Activated B cell treated with CpG ODN at 0.5 μM for 24 hours (primary cell): ENCODE measurements around the gene PRR35. TPM values are rescaled to one million over a fixed set of nuclear protein-coding genes. Genes with fewer than 3 reads are reported as not detected.

Source experiments
- ATAC-seq: fragments of 200-7000 bp; cut with Tn5 transposase; one replicate; pipeline ENCODE4 v1.10.0; 2021; ENCODE audit warnings: low read depth, mild to moderate bottlenecking, moderate library complexity
- CTCF ChIA-PET: fragments of 350-600 bp; sonication (Branson Sonifier 250); formaldehyde crosslinking; loops from one replicate; lab custom pipeline; 2021; ENCODE audit warnings: antibody characterized with exemption; lab: Charles Lee
- POLR2A ChIA-PET: fragments of 350-600 bp; sonication (Branson Sonifier 250); formaldehyde crosslinking; loops from one replicate; lab custom pipeline; 2021; ENCODE audit warnings: antibody characterized with exemption; lab: Charles Lee
- DNase-seq: peaks from one replicate; pipeline ENCODE4 v3.0.0; 2022
- H3K27ac Mint-ChIP-seq: one replicate; pipeline ENCODE4 v1.8.0; 2020; ENCODE audit warnings: mixed read lengths
- H3K27me3 Mint-ChIP-seq: one replicate; pipeline ENCODE4 v1.8.0; 2021; ENCODE audit warnings: mixed read lengths
- H3K36me3 Mint-ChIP-seq: one replicate; pipeline ENCODE4 v1.8.0; 2021; ENCODE audit warnings: low read depth, mixed read lengths
- H3K4me1 Mint-ChIP-seq: one replicate; pipeline ENCODE4 v1.8.0; 2021; ENCODE audit warnings: mixed read lengths
- H3K4me3 Mint-ChIP-seq: one replicate; pipeline ENCODE4 v1.8.0; 2020; ENCODE audit warnings: mild to moderate bottlenecking, mixed read lengths
- H3K9me3 Mint-ChIP-seq: one replicate; pipeline ENCODE4 v1.8.0; 2020; ENCODE audit warnings: mixed read lengths
- intact Hi-C: fragments of 100-400 bp; cut with micrococcal nuclease; formaldehyde crosslinking; loops from one replicate; pipeline ENCODE4 v1.15.1; 2024
- total RNA-seq: library from RNA; stranded (reverse); gene quantifications from 2 replicates; pipeline ENCODE4 v1.2.3, GENCODE V29; 2022
- TF ChIP-seq, protein P1 (sequence below): fragments of 200-600 bp; IDR thresholded peaks from one replicate; pipeline ENCODE4 v1.8.0; 2022; ENCODE audit warnings: antibody characterized with exemption, mild to moderate bottlenecking

Gene PRR35
- total RNA-seq, 1 donor from 2014 or later: not detected

DNA sequence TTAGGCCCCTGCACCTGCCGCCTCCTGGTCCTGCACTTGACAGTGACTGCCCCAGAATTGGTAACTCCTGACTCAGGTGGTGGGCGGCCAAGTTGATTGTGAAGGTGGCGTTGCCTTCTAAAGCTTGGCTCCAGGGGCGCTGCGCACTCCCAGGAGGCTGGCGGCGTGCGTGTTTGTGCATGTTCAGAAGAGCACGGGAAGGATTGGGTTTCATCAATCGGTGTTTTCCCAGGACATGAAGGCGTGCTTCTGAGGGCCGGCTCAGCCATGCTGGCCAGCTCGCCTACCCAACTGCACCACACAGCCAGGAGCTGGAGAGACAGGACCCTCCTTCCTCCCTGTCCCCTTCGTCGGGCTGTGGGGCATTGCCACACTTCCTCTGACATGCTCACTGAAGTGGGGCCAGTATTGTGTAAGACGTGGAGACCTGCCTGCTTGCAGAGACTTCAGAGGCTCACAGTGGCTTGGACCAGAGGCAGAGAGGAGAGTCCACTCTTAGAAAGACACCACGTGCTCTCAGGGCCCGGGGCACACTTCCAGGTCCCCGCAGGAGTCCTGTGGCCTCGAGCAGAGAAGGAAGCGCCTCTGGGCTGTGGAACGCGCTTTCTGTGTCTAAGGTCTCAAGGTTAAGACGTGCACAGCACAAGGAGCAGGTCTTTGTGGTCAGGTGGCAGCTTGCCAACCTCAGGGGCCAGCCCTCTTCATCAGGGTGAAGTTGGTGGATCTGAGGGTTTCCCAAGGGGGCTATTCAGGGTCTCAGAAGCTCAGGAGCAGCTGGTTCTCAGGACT is 32.5 kb downstream of the PRR35 start:
- Mint-ChIP-seq H3K27ac (no peak overlapping the region), H3K4me3 (no peak overlapping the region), H3K9me3 (no peaks in the 10 kb centered on the region), H3K4me1 (peaks cover 37% of the 10 kb centered on the region), H3K27me3 (no peaks in the 10 kb centered on the region), H3K36me3 (peaks cover 17% of the 10 kb centered on the region)
- ChIA-PET POLR2A (interaction anchor here (1.1 kb wide), 1 partner anchor 44 kb away, joined by 3 read pairs; the partner anchor contains the start of gene METTL26), CTCF (interaction anchor here (0.8 kb wide), 1 partner anchor 56 kb away, joined by 4 read pairs; the partner anchor contains the start of gene WDR90)
- intact Hi-C loops: no loop called here
- DNase-seq (no peak), ATAC-seq (no peak)
- TF ChIP-seq, protein P1, sequence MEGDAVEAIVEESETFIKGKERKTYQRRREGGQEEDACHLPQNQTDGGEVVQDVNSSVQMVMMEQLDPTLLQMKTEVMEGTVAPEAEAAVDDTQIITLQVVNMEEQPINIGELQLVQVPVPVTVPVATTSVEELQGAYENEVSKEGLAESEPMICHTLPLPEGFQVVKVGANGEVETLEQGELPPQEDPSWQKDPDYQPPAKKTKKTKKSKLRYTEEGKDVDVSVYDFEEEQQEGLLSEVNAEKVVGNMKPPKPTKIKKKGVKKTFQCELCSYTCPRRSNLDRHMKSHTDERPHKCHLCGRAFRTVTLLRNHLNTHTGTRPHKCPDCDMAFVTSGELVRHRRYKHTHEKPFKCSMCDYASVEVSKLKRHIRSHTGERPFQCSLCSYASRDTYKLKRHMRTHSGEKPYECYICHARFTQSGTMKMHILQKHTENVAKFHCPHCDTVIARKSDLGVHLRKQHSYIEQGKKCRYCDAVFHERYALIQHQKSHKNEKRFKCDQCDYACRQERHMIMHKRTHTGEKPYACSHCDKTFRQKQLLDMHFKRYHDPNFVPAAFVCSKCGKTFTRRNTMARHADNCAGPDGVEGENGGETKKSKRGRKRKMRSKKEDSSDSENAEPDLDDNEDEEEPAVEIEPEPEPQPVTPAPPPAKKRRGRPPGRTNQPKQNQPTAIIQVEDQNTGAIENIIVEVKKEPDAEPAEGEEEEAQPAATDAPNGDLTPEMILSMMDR: no peak

DNA sequence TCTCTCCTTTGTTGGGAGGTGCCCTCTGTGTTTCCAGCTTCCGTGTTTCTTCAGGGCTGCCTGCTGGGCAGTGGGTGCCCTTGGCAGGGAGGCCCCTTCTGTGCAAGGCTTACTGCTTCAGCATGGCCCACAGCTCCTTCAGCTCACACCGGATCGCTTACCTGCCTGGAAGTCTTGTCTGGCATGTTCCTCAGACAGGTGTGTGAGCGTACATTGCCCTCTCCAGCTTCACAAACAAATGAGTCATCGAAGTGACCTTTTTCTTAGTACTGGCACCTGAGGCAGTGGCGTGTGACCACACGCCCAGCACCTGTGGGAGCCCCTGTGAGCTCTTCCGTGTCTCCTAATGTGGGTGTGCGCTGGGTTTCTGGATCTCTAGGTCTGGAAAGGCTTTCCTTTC is 33.2 kb downstream of the PRR35 start:
- ChIA-PET CTCF (interaction anchor here (0.8 kb wide), 1 partner anchor 55 kb away, joined by 4 read pairs; the partner anchor contains the start of gene WDR90), POLR2A (interaction anchor here (1.1 kb wide), 1 partner anchor 43 kb away, joined by 3 read pairs; the partner anchor contains the start of gene METTL26)
- TF ChIP-seq, protein P1: no peak
- Mint-ChIP-seq H3K27ac (no peak overlapping the region), H3K27me3 (no peaks in the 10 kb centered on the region), H3K4me1 (peaks cover 30% of the 10 kb centered on the region), H3K4me3 (peak overlapping the region; percentile 20), H3K36me3 (peaks cover 17% of the 10 kb centered on the region), H3K9me3 (no peaks in the 10 kb centered on the region)
- ATAC-seq (no peak), DNase-seq (no peak)
- intact Hi-C loops: no loop called here

DNA sequence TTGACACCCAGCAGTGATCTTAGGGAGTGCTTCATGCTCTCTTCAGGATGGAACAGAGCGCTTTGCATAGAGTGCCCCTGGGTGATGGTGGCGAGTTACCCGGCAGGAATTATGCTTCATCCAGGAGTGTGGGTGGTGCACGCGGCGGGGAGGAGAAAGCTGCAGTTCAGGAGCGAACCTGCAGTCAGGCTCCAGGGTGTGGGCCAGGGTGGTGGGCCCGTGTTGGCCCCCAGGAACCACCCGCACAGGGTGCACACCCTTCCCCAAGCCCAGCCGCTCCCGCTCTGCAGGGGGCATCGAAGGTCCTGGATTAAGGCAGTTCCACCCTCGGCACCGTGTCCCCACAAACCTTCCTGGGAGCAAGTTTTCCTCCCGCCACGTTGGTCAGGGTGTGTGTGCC is 33.6 kb downstream of the PRR35 start:
- POLR2A ChIA-PET: no interaction called here
- Mint-ChIP-seq H3K27ac (no peak overlapping the region), H3K27me3 (no peaks in the 10 kb centered on the region), H3K36me3 (peaks cover 16% of the 10 kb centered on the region), H3K9me3 (no peaks in the 10 kb centered on the region), H3K4me1 (peaks cover 28% of the 10 kb centered on the region), H3K4me3 (peak overlapping the region; percentile 20)
- intact Hi-C loops: no loop called here
- CTCF ChIA-PET: no interaction called here
- DNase-seq (no peak), ATAC-seq (no peak)
- TF ChIP-seq, protein P1: no peak

DNA sequence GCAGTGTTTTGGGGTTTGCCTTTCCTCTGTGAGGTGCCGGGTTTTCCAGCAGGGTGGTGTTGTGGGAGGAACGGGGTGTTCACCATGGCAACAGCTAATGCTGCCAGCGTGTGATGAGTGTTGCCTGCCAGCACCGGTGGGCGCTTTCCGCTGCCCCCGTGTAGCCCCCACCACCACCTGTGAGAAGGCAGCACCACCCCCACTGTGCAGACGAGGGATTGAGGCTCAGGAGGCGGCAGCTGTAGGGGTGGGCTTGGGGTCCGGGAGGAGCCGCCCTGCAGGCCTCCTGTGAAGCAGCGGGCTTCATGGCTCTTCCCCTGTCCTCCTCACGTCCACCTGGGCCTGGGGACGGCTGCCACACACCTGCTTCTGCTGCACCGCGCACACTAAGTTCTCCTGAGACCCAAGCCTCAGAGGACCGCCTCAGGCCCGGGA is 34.9 kb downstream of the PRR35 start:
- TF ChIP-seq, protein P1: no peak
- H3K27me3 Mint-ChIP-seq: no peaks in the 10 kb centered on the region
- no peak for DNase-seq
- intact Hi-C loops: no loop called here
- POLR2A ChIA-PET: no interaction called here
- H3K27ac Mint-ChIP-seq: no peak overlapping the region
- peaks cover 28% of the 10 kb centered on the region for H3K4me1 Mint-ChIP-seq
- CTCF ChIA-PET: no interaction called here
- peaks cover 12% of the 10 kb centered on the region for H3K36me3 Mint-ChIP-seq
- no peaks in the 10 kb centered on the region for H3K9me3 Mint-ChIP-seq
- no peak for ATAC-seq
- H3K4me3 Mint-ChIP-seq: no peak overlapping the region

DNA sequence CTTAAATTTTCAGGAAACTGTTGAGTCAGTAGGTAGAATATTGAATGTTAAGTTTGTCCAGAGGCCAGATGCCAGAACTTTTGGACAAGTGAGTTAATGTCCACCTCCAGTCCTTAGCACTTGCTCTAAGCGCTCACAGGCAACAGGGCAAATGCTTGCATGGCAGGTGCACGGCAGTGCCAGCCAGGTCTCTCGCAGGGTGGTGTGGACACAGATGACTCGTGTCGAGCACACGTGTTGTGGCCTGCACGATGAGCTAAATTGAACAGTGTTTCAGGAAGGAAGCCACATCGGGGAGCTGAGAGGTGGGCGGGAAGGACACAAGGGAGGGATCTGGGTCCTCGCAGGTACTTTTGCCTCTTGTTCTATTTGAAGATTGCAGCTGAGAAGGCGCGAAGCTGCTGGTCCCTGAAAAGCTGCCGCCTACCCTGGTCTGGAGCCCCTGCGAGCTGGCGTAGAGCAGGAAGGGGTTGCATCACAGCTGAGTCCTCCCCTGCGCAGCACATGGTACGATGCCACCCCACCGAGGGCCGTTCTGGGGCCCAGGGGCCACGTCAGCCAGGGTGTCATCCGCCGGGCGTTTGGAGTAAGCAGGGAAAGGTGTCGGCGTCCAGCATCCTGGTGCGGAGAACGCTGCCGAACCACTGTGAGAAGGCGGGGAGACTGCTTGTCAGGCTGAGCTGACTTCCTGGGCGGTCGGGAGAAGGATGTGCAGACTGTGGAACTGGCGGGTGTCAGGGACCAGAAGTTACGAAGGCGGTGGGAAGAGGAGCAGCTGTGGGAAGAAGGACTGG is 35.9 kb downstream of the PRR35 start:
- POLR2A ChIA-PET: no interaction called here
- H3K27me3 Mint-ChIP-seq: no peaks in the 10 kb centered on the region
- H3K4me1 Mint-ChIP-seq: peaks cover 21% of the 10 kb centered on the region
- ATAC-seq: no peak
- TF ChIP-seq, protein P1: no peak
- no peak overlapping the region for H3K27ac Mint-ChIP-seq
- intact Hi-C loops: no loop called here
- CTCF ChIA-PET: no interaction called here
- peaks cover 12% of the 10 kb centered on the region for H3K36me3 Mint-ChIP-seq
- no peak for DNase-seq
- H3K4me3 Mint-ChIP-seq: no peak overlapping the region
- no peaks in the 10 kb centered on the region for H3K9me3 Mint-ChIP-seq
